Measurements from ENCODE around the gene SERPINB5. TPM values are rescaled to one million over a fixed set of nuclear protein-coding genes. Genes with fewer than 3 reads are reported as not detected.

SERPINB5 gene
- total RNA-seq, 1 experiment from 2014 or later: not detected

DNA sequence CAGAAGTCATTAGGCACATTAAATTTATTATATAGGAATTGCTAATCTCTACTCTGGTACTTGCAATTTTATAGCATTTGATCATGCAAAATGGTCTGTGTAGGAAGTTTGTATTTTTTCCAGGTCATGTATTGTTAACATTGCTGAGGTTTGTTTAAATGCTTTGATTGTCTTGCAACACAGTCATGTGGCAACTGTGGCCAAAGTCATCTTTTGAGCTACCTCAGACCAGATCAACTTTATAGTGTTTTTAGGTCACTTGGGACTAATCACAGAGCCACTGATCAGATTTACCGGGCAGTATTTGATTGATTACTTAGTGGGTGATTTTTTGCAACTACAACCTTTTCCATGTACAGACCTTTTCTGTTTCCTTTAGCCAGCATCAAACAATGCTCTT lies 3.7 kb downstream of the SERPINB5 start:
- intact Hi-C loops (cut with micrococcal nuclease; ENCODE audit: unreplicated experiment): no loop called here
- H3K4me1 ChIP-seq (ENCODE audit: control insufficient read depth, insufficient read depth, low read length): no peaks in the 10 kb centered on the region
- H3K36me3 ChIP-seq (ENCODE audit: control insufficient read depth, insufficient read depth, low read length): no peaks in the 10 kb centered on the region
- ChIA-PET CTCF (no interaction called here), POLR2A (no interaction called here)
- H3K9me3 ChIP-seq (ENCODE audit: control insufficient read depth, insufficient read depth, low read depth, low read length): no peaks in the 10 kb centered on the region
- H3K27me3 ChIP-seq (ENCODE audit: control insufficient read depth, insufficient read depth, low read length): no peaks in the 10 kb centered on the region
- no peak for ATAC-seq
- H3K4me3 ChIP-seq (ENCODE audit: low read depth in 2 of 2, low read length in 2 of 2): no peak overlapping the region
- TF ChIP-seq, protein P1, sequence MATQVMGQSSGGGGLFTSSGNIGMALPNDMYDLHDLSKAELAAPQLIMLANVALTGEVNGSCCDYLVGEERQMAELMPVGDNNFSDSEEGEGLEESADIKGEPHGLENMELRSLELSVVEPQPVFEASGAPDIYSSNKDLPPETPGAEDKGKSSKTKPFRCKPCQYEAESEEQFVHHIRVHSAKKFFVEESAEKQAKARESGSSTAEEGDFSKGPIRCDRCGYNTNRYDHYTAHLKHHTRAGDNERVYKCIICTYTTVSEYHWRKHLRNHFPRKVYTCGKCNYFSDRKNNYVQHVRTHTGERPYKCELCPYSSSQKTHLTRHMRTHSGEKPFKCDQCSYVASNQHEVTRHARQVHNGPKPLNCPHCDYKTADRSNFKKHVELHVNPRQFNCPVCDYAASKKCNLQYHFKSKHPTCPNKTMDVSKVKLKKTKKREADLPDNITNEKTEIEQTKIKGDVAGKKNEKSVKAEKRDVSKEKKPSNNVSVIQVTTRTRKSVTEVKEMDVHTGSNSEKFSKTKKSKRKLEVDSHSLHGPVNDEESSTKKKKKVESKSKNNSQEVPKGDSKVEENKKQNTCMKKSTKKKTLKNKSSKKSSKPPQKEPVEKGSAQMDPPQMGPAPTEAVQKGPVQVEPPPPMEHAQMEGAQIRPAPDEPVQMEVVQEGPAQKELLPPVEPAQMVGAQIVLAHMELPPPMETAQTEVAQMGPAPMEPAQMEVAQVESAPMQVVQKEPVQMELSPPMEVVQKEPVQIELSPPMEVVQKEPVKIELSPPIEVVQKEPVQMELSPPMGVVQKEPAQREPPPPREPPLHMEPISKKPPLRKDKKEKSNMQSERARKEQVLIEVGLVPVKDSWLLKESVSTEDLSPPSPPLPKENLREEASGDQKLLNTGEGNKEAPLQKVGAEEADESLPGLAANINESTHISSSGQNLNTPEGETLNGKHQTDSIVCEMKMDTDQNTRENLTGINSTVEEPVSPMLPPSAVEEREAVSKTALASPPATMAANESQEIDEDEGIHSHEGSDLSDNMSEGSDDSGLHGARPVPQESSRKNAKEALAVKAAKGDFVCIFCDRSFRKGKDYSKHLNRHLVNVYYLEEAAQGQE (IDR thresholded peaks at IDR 0.05; ENCODE audit: insufficient read depth in 1 of 2, low read depth in 2 of 2, low read length in 1 of 2): no peak
- TF ChIP-seq TCF7L2 (IDR thresholded peaks at IDR 0.05; ENCODE audit: low read depth, low read length) (no peak), POLR2AphosphoS5 (IDR thresholded peaks at IDR 0.05; ENCODE audit: low read depth, low read length) (no peak), SIN3A (IDR thresholded peaks at IDR 0.05; ENCODE audit: borderline replicate concordance, insufficient read depth, low read depth, low read length) (no peak)
- TF ChIP-seq, protein P2, sequence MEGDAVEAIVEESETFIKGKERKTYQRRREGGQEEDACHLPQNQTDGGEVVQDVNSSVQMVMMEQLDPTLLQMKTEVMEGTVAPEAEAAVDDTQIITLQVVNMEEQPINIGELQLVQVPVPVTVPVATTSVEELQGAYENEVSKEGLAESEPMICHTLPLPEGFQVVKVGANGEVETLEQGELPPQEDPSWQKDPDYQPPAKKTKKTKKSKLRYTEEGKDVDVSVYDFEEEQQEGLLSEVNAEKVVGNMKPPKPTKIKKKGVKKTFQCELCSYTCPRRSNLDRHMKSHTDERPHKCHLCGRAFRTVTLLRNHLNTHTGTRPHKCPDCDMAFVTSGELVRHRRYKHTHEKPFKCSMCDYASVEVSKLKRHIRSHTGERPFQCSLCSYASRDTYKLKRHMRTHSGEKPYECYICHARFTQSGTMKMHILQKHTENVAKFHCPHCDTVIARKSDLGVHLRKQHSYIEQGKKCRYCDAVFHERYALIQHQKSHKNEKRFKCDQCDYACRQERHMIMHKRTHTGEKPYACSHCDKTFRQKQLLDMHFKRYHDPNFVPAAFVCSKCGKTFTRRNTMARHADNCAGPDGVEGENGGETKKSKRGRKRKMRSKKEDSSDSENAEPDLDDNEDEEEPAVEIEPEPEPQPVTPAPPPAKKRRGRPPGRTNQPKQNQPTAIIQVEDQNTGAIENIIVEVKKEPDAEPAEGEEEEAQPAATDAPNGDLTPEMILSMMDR (IDR thresholded peaks at IDR 0.05): no peak
- in situ Hi-C loops (cut with HindIII; ENCODE audit: low pct_unique_long_range_greater_than_20kb, low sequenced_read_pairs): no loop called here
- no TSS peak for BruUV-seq (replicated peaks)
- DNase-seq (ENCODE audit: low read depth, low spot score): no peak
- H3K27ac ChIP-seq (ENCODE audit: low read length): no peak overlapping the region

DNA sequence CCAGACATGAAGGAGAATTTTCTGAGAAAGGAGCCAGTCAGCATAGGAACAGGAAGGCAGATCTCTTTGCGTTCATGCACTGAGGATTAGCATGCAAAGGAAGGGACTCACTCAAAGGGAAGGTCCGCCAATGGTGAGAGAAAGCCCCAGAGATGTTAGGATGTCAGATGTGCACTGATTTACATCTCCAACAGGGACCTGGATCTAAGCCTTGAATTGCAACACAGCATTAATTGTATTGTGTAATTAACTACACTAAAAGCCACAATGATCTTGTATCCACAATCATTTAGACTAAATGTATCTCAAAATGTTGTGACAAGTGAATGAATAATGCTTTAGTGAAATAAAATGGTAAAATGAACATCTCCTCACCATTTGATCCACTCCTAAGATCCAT lies 4.2 kb downstream of the SERPINB5 start:
- ATAC-seq (no peak), DNase-seq (ENCODE audit: low read depth, low spot score) (no peak)
- BruUV-seq (replicated peaks): no TSS peak
- intact Hi-C loops (cut with micrococcal nuclease; ENCODE audit: unreplicated experiment) (no loop called here), in situ Hi-C loops (cut with HindIII; ENCODE audit: low pct_unique_long_range_greater_than_20kb, low sequenced_read_pairs) (no loop called here)
- H3K27ac ChIP-seq (ENCODE audit: low read length): no peak overlapping the region
- H3K36me3 ChIP-seq (ENCODE audit: control insufficient read depth, insufficient read depth, low read length): no peaks in the 10 kb centered on the region
- H3K4me3 ChIP-seq (ENCODE audit: low read depth in 2 of 2, low read length in 2 of 2): no peak overlapping the region
- TF ChIP-seq, protein P2 (IDR thresholded peaks at IDR 0.05): no peak
- TF ChIP-seq TCF7L2 (IDR thresholded peaks at IDR 0.05; ENCODE audit: low read depth, low read length): no peak
- TF ChIP-seq POLR2AphosphoS5 (IDR thresholded peaks at IDR 0.05; ENCODE audit: low read depth, low read length): no peak
- TF ChIP-seq, protein P1 (IDR thresholded peaks at IDR 0.05; ENCODE audit: insufficient read depth in 1 of 2, low read depth in 2 of 2, low read length in 1 of 2): no peak
- no peak for TF ChIP-seq SIN3A (IDR thresholded peaks at IDR 0.05; ENCODE audit: borderline replicate concordance, insufficient read depth, low read depth, low read length)
- H3K27me3 ChIP-seq (ENCODE audit: control insufficient read depth, insufficient read depth, low read length): no peaks in the 10 kb centered on the region
- no peaks in the 10 kb centered on the region for H3K4me1 ChIP-seq (ENCODE audit: control insufficient read depth, insufficient read depth, low read length)
- CTCF ChIA-PET: no interaction called here
- H3K9me3 ChIP-seq (ENCODE audit: control insufficient read depth, insufficient read depth, low read depth, low read length): no peaks in the 10 kb centered on the region
- POLR2A ChIA-PET: no interaction called here
